ENCODE measurements around the gene ANO3. TPM values are rescaled to one million over a fixed set of nuclear protein-coding genes. Genes with fewer than 3 reads are reported as not detected.

The ANO3 gene
- total RNA-seq, 2 experiments from 2014 or later: not detected

DNA sequence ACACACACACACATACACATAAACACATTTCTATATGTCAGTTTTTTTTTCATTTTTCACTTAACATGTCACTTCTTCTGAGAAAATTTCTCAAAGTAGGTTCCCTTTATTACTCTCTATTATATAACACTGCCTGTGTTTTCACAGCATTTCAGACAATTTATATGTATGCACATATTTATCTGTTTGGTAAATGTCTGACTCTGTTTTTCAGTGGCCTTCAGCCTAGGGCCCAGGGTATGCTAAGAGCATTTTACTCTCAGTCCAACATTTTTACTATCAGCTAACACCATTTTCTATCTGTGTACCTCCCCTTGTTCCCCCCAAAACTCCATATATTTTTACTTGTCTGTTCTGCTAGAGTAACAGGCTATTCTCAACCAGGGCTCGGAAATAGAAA is 92.3 kb downstream of the ANO3 start:
- no peak overlapping the region for H3K4me3 Mint-ChIP-seq
- H3K27ac Mint-ChIP-seq: no peak overlapping the region
- H3K9me3 Mint-ChIP-seq: peaks cover 3% of the 10 kb centered on the region
- no peak for DNase-seq
- no peaks in the 10 kb centered on the region for H3K27me3 Mint-ChIP-seq
- H3K4me1 Mint-ChIP-seq: no peaks in the 10 kb centered on the region
- H3K36me3 Mint-ChIP-seq: no peaks in the 10 kb centered on the region

- no peak for DNase-seq
- Mint-ChIP-seq H3K4me1 (no peaks in the 10 kb centered on the region), H3K27me3 (no peaks in the 10 kb centered on the region), H3K9me3 (no peaks in the 10 kb centered on the region), H3K27ac (no peak overlapping the region), H3K36me3 (no peaks in the 10 kb centered on the region), H3K4me3 (no peak overlapping the region)
These were observed 107.9 kb downstream of the ANO3 start for GRCh38 chr11:26439854-26440253.

GRCh38 chr11:26442131-26442530 is 110.2 kb downstream of the ANO3 start:
- Mint-ChIP-seq H3K27ac (no peak overlapping the region), H3K27me3 (no peaks in the 10 kb centered on the region), H3K4me1 (no peaks in the 10 kb centered on the region), H3K36me3 (no peaks in the 10 kb centered on the region), H3K9me3 (no peaks in the 10 kb centered on the region), H3K4me3 (no peak overlapping the region)
- DNase-seq: no peak

GRCh38 chr11:26443617-26444016 is 111.7 kb downstream of the ANO3 start:
- no peak overlapping the region for H3K27ac Mint-ChIP-seq
- H3K27me3 Mint-ChIP-seq: no peaks in the 10 kb centered on the region
- no peaks in the 10 kb centered on the region for H3K9me3 Mint-ChIP-seq
- H3K36me3 Mint-ChIP-seq: no peaks in the 10 kb centered on the region
- no peak for DNase-seq
- H3K4me3 Mint-ChIP-seq: no peak overlapping the region
- no peaks in the 10 kb centered on the region for H3K4me1 Mint-ChIP-seq

DNA sequence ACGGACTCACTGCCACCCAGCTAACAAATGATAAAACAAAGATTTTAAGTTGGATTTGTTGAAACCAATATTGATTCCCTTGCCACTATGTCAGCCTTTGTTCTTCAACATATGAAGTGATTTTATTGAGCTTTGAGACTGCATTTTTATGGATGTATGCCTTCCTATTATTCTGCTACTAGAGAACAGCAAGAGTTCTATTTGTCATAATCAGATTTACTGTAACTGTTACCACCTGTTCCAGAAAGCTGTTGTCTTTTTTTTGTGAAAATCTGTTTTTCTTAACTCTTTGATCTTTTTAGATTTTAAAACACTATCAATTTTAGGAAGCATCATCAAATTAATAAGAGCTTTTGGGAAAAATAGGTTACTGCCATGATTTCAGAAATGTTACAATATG is 125.7 kb downstream of the ANO3 start:
- Mint-ChIP-seq H3K4me3 (no peak overlapping the region), H3K4me1 (no peaks in the 10 kb centered on the region), H3K27ac (no peak overlapping the region), H3K27me3 (no peaks in the 10 kb centered on the region), H3K36me3 (no peaks in the 10 kb centered on the region), H3K9me3 (peaks cover 3% of the 10 kb centered on the region)
- no peak for DNase-seq

DNA sequence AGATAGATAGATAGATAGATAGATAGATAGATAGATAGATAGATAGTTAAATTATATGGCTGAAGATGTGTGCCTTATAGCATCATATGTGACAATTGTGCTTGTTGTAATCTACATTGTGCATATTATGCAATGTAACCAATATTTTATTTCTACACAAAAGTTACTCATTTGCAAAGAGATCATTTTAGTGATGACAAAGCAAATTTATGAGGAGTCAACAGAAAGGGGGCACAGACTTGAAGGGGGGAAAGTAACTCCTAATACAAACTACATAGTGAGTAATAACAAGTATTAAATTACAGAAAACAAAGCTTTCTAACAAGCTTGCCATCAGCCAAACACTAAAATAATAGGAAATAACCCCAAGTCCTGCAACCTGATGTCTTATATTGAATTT is 133.3 kb downstream of the ANO3 start:
- H3K27ac Mint-ChIP-seq: no peak overlapping the region
- no peak for DNase-seq
- no peaks in the 10 kb centered on the region for H3K27me3 Mint-ChIP-seq
- no peaks in the 10 kb centered on the region for H3K36me3 Mint-ChIP-seq
- H3K9me3 Mint-ChIP-seq: peaks cover 2% of the 10 kb centered on the region
- no peaks in the 10 kb centered on the region for H3K4me1 Mint-ChIP-seq
- no peak overlapping the region for H3K4me3 Mint-ChIP-seq

DNA sequence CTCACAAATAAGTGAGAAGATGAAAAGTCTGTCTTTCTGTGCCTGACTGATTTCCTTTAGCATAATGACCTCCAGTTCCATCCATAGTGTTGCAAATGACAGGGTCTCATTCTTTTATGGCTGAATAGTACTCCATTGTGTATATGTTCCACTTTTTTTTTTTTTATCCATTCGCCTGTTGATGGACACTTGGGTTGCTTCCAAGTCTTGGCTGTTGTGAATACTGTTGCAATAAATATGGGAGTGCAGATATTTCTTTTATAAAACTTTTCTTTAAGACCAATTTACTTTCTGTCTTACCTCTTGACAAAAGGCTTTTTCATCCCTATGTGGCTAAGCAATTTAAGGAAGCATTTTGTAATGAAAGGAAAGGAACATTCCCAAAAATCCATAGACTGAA is 135.6 kb downstream of the ANO3 start:
- DNase-seq: no peak
- Mint-ChIP-seq H3K27me3 (no peaks in the 10 kb centered on the region), H3K4me1 (no peaks in the 10 kb centered on the region), H3K36me3 (no peaks in the 10 kb centered on the region), H3K9me3 (peaks cover 2% of the 10 kb centered on the region), H3K4me3 (no peak overlapping the region), H3K27ac (no peak overlapping the region)

GRCh38 chr11:26470992-26471391 is 139.1 kb downstream of the ANO3 start:
- no peaks in the 10 kb centered on the region for H3K36me3 Mint-ChIP-seq
- no peak overlapping the region for H3K4me3 Mint-ChIP-seq
- DNase-seq: no peak
- no peak overlapping the region for H3K27ac Mint-ChIP-seq
- no peaks in the 10 kb centered on the region for H3K9me3 Mint-ChIP-seq
- H3K4me1 Mint-ChIP-seq: no peaks in the 10 kb centered on the region
- no peaks in the 10 kb centered on the region for H3K27me3 Mint-ChIP-seq

GRCh38 chr11:26473216-26474194 is 141.6 kb downstream of the ANO3 start:
- H3K4me1 Mint-ChIP-seq: no peaks in the 10 kb centered on the region
- no peak overlapping the region for H3K27ac Mint-ChIP-seq
- no peaks in the 10 kb centered on the region for H3K9me3 Mint-ChIP-seq
- H3K4me3 Mint-ChIP-seq: no peak overlapping the region
- H3K27me3 Mint-ChIP-seq: no peaks in the 10 kb centered on the region
- DNase-seq: no peak
- no peaks in the 10 kb centered on the region for H3K36me3 Mint-ChIP-seq

DNA sequence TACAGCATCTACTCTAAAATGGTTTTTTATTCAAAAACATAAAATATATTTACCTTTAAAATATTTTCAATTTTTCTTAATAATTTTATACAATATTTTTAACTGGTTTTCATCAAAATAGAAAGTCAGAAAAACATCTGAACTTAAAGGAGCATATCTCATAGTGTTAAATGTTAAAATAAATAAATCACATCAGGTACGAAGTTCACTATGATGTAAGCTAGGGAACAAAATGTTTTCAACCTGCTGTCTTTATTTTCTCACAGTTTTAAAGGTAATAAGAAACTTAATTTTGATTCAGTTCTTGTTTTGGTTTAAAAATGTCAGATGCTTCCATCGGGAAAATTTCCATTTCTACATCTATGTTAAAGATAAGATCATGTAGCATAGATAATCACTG is 142.5 kb downstream of the ANO3 start:
- Mint-ChIP-seq H3K9me3 (no peaks in the 10 kb centered on the region), H3K27ac (no peak overlapping the region), H3K4me1 (no peaks in the 10 kb centered on the region), H3K27me3 (no peaks in the 10 kb centered on the region), H3K4me3 (no peak overlapping the region), H3K36me3 (no peaks in the 10 kb centered on the region)
- DNase-seq: no peak

GRCh38 chr11:26477396-26477795 is 145.5 kb downstream of the ANO3 start:
- H3K9me3 Mint-ChIP-seq: no peaks in the 10 kb centered on the region

GRCh38 chr11:26478710-26479109 is 146.8 kb downstream of the ANO3 start:
- Mint-ChIP-seq H3K36me3 (no peaks in the 10 kb centered on the region), H3K4me3 (no peak overlapping the region), H3K27me3 (no peaks in the 10 kb centered on the region), H3K27ac (no peak overlapping the region), H3K4me1 (no peaks in the 10 kb centered on the region), H3K9me3 (no peaks in the 10 kb centered on the region)
- DNase-seq: no peak

More at GRCh38 chr11:26477396-26477795, 145.5 kb downstream of the ANO3 start:
- no peak for DNase-seq
- no peaks in the 10 kb centered on the region for H3K36me3 Mint-ChIP-seq
- H3K4me3 Mint-ChIP-seq: no peak overlapping the region
- no peaks in the 10 kb centered on the region for H3K27me3 Mint-ChIP-seq
- no peak overlapping the region for H3K27ac Mint-ChIP-seq
- no peaks in the 10 kb centered on the region for H3K4me1 Mint-ChIP-seq

- no peaks in the 10 kb centered on the region for H3K36me3 Mint-ChIP-seq
- no peaks in the 10 kb centered on the region for H3K4me1 Mint-ChIP-seq
- no peak overlapping the region for H3K27ac Mint-ChIP-seq
- no peak for DNase-seq
- peaks cover 2% of the 10 kb centered on the region for H3K9me3 Mint-ChIP-seq
- H3K4me3 Mint-ChIP-seq: no peak overlapping the region
- no peaks in the 10 kb centered on the region for H3K27me3 Mint-ChIP-seq
These were observed 148.1 kb downstream of the ANO3 start for GRCh38 chr11:26480041-26480440.

- no peaks in the 10 kb centered on the region for H3K36me3 Mint-ChIP-seq
- no peak for DNase-seq
- no peak overlapping the region for H3K27ac Mint-ChIP-seq
These were observed 151.2 kb downstream of the ANO3 start for GRCh38 chr11:26483108-26483507.

DNA sequence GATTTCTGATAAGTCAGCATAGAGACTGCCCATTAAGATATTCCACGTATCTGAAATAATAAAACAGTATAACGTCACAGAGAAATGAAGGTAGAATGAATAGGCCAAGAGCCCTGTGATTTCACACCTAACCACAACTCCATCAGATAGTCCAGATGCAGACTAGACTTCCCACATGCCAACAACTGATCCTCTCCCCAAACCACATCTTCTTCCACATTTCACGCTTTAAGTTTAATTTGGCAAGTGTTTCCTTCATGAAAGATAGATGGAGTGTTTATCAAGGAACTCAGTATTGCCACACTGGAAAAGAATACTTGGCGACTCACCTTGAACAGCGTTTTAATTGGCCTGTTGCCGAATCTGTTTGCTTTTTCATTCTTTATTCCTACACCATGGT is 158.6 kb downstream of the ANO3 start:
- Mint-ChIP-seq H3K27me3 (no peaks in the 10 kb centered on the region), H3K4me3 (no peak overlapping the region), H3K9me3 (peaks cover 3% of the 10 kb centered on the region), H3K36me3 (no peaks in the 10 kb centered on the region), H3K27ac (no peak overlapping the region), H3K4me1 (no peaks in the 10 kb centered on the region)
- no peak for DNase-seq

More at GRCh38 chr11:26483108-26483507, 151.2 kb downstream of the ANO3 start:
- H3K9me3 Mint-ChIP-seq: peaks cover 4% of the 10 kb centered on the region
- H3K4me1 Mint-ChIP-seq: no peaks in the 10 kb centered on the region
- no peaks in the 10 kb centered on the region for H3K27me3 Mint-ChIP-seq
- no peak overlapping the region for H3K4me3 Mint-ChIP-seq

- DNase-seq: no peak
These were observed 161.7 kb downstream of the ANO3 start for GRCh38 chr11:26493616-26494015.

More at GRCh38 chr11:26493616-26494015, 161.7 kb downstream of the ANO3 start:
- Mint-ChIP-seq H3K36me3 (no peaks in the 10 kb centered on the region), H3K27ac (no peak overlapping the region), H3K9me3 (no peaks in the 10 kb centered on the region), H3K4me1 (no peaks in the 10 kb centered on the region), H3K27me3 (no peaks in the 10 kb centered on the region), H3K4me3 (no peak overlapping the region)
